HG03378 (cell line): ENCODE results near the gene TMTC2.

Experiments
- ATAC-seq: cut with Tn5 transposase; IDR thresholded peaks from one replicate; pipeline ENCODE4 v1.9.1; 2021; ENCODE audit warnings: mild to moderate bottlenecking, moderate library complexity; ENCODE audit not compliant: unreplicated experiment

TMTC2 gene

DNA sequence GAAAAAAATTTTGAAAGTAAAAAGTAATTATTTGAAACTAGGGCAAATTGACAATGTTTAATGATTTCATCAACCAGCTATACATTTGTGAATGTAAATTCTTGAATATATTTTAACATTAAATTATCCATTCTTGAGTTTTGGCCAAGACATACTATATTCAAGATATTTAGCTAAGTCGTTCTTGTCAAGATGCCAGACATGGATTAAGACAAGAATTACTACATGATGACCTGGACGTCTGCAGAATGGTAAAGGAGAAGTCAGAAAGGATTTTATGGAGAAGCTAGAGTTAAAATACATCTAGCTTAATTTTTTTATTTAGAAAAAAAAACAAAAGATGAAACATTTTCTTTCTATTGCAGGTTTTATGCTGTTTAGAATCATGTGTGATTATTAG, 255.8 kb downstream of the TMTC2 start:
- ATAC-seq = no peak

DNA sequence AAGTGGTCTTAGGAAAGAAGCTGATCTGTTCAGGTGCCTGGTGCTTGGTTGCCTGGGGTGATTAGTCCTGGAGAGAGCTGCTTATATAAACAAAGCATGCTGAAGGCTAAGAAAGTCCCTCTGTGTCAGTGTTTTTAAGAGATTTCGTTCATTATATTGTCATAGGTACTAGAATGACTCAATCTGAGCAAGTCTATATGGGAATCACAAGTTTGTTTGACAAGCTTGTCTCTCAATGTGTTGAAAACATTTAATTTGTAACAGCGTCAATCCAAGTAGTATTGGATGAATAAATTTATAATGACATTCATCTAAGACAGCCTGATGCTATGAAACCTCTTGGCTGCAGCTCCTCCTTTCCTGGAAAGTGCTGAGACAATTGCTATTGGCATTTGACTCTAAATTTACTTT, 256.3 kb downstream of the TMTC2 start:
- ATAC-seq = peak; percentile 63

DNA sequence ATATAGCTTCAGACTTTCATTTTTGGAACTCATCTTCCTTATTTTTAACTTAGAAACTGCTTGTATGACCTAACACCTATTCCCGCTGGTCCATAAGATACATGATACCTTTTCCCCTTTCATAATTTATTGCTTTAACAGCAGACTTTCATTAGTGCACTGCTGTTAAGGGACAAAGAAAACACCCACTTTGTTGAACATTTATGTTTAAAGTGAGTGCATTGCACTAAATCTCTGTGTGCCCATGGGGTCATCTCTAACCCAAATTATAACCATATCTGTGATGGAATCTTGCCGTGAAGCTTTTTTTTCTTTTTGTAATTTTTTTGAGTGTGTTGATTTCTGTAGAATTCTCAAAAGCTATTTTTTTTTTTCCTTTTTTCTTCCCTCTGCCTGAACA, 261.8 kb downstream of the TMTC2 start:
- no peak for ATAC-seq

DNA sequence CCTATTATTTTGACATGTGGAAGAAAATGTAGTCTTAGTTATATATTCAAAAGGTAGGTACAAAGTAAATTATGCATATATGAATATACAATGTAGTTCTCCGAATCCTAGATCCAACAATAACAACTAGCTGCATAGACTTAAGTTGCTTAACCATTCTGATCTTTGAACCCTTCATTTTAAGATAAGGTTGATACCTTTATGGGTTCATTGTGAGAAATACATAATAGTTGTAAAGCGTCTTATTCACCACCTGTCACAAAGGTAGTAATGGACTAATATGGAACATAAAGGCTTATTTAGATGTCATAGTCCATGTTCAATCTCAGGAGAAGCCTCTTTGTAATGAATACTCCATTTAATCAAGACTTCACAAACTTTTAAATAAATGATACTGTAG, 263.6 kb downstream of the TMTC2 start:
- no peak for ATAC-seq

DNA sequence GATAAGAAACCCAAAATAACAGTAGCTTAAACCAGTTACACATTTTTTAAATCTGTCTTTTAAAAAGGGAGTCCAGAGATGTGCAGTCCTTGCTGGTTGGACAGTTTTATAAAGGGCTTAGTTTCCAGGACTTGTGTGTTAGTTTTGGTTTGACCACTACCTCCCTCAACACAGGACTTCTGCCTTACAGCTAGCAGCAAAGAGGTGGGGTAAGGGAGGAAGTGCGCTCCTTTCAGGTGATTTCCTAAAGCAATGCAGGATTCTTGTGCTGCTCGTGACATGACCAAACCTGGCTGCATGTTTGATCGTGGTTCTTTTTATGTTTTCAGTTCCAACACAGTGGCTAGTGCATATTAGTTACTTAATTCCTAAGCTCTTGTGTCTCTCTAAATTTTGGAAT, 266.2 kb downstream of the TMTC2 start:
- ATAC-seq = no peak

DNA sequence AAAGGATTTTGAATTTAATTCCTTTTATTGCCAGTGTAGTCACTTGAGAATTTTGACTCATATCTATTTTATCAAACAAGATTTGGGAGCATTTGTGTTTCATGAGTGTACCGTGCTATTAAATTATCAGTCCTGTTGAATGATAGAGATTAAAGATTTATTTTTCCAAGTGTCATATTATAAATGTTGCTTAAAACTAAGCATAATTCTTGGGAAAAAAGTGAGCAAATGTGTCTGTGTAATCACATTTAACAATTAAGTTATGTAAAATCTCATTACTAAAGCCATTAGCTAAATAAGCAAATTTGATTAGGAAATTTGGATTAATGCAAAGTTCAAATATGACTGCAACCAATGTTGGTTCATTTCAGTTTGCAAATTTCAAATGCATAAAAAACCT, 266.7 kb downstream of the TMTC2 start:
- ATAC-seq = no peak

DNA sequence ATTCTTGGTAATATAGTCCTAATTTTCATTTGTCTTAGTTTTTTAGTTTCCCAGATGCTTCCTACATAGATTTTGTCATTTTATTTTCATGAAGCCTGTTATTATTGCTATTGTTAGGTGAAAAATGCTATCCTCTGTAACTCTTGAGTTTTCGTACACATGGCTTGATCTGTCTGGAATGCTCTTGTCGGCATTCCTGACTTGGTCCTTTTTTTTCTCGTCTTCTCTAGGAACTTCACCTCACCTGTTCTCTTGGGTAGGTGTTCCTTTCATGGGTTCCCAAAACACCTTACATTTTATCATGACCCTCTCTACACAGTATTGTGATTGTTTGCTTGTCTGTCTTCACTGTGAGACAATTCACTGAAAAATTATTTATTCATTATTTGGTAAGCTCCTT, 267.4 kb downstream of the TMTC2 start:
- no peak for ATAC-seq

DNA sequence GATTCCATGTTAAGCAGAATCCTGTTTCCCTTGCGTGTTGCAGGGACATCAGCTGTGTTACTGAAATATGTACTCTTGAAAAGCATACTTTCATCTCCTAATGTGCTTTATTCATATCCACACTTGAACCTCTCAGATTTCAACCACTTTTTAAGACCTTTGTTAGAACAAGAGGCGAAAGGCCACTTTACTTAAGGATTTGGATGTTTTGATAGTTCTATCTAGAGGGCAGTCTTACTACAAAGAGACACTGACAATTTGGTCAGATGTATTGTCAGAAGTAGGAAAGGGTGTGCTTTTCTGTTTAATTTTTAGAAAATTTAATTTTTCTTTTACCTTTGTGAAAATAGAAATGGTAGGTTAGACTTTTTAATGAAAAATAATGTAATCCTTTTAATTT, 267.9 kb downstream of the TMTC2 start:
- ATAC-seq = no peak

DNA sequence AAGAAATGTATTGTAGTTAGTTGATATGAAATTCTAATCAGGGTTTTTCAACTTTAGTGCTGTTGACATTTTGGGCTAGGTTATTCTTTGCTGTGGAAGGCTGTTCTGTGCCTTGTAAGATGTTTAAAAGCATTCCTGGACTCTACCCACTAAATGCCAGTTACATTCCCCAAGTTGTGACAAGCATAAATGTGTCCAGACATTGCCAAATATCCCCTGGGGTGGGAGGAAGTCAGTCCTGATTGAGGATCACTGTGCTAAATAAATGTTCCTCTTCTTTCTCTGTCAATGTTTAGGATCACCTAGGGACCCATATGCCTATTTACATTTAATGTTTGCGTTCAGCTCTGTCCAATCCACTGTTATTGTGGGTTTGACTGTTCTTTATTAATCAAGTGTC, 268.3 kb downstream of the TMTC2 start:
- ATAC-seq = no peak

DNA sequence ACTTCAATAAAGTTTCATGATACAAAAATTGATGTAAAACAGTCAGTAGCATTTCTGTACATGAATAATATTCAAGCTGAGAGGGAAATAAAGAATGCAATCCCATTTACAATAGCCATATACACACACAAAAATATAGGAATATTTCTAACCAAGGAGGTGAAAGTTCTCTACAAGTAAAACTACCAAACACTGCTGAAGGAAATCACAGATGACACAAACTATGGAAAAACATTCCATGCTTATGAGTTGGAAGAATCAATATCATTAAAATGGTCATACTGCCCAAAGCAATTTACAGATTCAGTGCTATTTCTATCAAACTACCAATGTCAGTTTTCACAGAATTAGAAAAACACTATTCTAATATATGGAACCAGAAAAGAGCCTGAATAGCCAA, 272.3 kb downstream of the TMTC2 start:
- ATAC-seq = no peak

DNA sequence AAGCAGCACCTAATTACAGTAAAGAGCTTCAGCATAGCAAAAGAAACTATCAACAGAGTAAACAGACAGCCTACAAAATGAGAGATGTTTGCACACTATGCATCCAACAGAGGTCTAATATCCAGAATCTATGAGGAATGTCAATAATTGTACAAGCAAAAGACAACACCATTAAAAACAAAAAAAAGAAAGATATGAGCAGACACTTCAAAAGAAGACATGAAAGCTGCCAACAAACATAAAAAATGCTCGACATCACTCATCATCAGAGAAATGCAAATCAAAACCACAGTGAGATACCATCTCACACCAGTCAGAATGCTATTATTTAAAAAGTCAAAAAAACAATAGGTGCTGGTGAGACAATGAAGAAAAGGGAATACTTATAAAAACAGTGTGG, 273.1 kb downstream of the TMTC2 start:
- ATAC-seq = no peak

DNA sequence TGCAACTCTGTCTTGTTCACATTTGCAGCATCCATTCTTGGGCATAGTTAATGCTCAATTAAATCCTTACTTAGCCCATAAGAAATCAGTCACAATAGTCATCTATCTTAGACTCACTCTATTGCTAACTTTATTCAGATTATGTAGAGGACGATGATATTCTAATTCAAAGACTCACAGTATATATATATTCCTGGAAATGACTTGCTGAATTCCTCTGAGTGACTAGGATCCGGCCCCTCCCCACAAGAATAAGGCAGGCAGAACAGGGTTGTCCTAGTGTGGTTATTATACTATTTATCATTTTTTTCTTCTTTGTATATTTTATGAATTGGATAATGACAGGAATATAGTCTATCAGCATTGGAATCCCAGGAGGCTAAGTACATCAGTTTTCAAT, 275.1 kb downstream of the TMTC2 start:
- no peak for ATAC-seq

DNA sequence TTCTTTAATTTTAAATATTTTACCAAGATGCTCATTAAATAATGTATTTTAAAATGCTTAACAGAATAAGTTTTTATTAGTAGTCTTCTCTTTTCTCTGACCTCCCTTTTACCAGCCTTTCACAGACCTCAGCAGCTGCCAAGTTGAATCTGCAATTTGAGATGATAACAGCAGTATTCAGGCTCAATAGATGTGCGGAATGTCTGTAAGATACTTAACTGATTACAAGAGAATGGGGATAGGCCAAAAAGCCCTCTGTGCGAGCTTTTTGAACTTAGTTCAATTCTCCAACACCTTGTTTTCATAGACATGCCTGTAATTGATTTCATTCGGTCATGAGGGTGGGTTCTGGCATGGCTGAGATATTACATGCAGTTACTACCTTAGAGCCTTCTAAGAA, 277.2 kb downstream of the TMTC2 start:
- ATAC-seq = no peak

DNA sequence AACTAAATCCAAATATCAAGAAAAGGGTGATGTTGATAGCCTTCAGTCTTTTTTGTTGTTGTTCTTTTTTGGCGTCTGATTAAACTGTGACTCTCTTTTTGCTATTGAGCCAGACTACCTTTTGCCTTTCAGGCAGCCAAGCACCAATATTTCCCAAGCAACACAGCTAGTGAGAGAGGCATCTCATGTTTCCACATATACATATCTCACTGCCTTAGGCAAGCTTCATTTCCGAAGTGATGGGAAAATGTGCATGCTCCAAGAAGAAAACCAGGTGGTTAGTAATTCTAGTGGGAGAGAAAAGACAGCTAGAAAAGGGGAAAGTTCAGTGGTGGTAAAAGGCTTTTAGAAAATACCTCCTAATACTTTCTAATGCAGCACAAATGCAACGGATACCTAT, 277.7 kb downstream of the TMTC2 start:
- ATAC-seq = no peak

DNA sequence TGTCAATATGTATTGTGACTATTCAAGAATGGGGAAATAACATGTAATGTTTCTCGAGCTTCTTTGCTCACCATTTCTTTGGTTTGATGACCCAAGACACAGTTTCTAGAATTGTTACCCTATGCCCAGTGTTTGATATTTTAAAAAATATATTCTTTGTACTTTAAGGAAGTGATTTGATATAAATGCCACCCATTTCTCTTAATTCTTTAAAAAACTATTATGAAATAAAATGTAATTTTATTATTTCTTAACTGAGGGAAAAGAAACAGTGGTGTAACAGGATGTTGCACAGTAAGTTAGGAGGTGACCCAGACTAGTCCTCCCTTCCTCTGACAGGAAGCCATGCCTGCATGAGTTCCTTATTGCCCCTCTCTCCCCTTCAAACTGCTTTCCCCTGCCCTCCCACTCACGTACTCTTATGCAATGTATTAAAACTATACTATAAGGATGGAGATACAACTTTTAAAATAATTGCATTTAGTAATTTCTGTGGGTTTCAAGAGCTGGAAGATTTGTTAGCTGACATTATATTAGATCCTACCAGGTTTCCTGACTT, 279.4 kb downstream of the TMTC2 start:
- no peak for ATAC-seq

DNA sequence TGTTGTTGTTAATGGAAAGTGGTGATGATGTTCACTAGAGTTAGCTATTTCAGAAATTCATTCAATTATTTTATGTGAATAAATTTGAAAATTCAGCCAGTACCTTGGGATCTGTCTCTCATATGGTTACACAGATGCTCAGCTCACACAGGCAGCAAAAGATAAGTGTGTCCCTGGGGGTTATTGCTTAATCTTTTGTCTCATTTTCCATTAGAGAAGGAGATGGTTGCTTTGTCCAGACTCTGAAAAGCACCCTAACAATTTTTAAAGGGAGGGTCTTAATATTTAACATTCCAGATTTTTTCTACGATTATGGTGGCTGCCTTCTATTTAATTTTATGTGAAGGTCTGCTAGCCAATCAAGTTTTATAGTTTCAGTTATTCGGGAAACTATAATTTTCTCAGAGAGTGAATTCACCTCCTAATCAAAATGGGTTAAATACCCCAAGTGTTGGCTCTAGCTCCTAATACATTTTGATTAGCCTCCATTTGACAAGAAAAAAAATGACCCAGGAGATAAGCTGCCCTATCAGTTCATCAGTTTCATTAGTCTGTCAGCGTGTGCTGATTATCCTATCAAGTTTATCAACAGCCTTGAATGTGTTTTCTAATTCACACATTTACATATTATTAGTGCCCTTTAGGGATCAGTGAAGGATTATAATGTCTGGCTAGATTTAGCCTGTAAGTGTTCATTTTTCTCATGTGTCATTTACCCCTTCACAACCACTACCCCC, 282.1 kb downstream of the TMTC2 start:
- ATAC-seq = no peak

DNA sequence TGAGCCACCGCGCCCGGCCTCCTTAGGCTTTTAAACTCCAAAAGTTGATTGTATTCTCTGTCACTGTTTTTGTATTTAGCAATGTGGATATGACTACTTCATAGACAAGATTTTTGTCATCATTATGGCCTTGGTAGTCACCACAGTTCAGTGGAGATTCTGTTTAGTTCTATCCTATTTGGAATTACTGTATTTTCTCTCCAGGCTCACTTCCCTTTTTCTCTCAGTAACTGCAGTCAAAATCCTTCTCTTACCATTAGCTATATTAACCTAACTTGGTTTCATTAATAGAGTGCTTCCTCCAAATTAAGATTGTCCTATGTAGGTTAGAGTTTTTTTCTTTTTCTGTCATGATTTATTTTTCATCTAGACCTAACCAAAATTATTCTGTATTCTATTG, 283.9 kb downstream of the TMTC2 start:
- no peak for ATAC-seq

DNA sequence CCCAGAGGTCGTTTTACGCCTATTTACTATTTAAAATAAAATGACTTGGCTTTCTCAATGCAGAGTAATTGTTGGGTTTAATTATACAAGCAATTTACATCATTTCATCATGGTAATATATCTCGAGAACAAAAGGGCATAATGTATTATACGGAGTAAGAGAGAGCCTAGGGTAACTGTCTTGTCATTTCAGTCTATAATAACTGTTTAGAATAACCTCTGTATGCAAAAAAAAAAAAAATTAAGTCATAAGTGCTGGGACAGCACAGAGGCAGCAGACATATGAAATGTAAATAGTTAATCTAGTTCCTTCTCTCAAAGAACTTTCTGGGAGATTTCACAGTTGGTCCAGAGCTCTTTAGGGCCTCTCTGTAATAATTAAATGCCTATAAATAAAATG, 284.9 kb downstream of the TMTC2 start:
- no peak for ATAC-seq

DNA sequence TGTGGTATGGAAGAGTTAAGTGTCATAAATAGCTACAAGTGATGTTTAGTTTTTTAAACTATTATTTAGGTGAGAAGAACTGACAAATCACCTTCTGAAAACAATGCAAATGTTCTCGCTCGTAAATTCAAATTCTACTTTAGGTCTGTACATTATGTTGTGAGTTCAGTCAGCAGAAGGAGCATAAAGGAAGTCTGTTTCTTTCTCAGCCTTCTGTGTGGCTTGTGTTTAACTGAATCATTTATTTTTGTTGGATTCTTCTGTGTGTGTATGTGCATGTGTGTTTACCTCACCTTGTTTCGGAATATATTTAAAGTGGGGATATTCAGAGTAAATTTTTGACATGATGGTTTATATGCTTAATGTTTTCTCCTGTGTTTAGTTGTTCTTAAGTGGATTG, 285.9 kb downstream of the TMTC2 start:
- ATAC-seq = no peak

DNA sequence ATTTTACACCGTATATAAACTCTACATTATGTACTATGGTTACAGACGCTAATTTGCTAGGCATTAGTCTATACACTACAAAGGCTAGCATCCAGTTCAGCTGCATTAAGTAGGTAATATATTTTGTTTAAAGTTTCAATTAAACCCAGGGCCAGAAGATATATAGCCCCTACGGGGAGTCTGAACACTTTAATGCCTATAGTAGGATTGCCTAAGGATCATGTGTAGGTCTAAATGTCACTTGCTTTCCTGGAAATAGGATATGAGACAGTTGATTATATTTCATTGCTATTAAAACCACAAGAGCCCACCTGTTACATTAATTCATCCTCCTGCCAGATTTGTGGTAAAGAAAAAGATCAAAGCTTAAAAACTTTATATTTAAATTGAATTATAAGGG, 286.9 kb downstream of the TMTC2 start:
- ATAC-seq = no peak

DNA sequence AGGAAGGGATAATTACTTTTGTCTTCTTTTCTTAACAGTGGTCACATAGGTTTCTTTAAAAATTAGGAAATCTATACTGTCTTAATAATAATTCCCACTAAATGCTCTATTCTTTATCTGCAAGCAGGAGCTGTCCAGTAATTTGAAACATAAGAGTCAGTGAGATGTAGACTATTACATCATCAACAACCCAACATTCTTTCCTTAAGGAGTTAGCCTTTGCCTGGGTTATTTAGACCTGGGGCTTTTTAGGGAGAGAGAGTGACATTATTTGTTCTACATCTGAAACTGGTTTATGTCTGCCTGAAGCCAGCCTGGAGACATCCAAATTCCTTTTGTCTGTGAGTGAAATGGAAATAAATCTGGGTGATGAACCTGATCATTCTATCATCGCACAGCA, 294.4 kb downstream of the TMTC2 start:
- no peak for ATAC-seq

DNA sequence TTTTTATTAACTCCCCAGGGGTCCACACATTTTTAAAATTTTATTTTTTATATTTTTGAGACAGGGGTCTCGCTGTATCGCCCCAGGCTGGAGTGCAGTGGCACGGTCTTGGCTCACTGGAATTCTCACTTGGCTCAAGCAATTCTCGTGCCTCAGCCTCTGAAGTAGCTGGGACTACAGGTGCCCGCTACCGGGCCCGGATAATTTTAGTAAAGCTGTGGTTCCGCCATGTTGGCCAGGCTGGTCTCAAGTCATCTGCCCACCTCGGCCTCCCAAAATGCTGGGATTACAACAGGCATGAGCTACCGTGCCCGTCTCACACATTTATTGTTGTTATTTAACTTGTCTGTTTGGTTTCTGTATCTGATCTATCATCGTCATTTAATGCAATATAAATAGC, 307.4 kb downstream of the TMTC2 start:
- ATAC-seq = no peak

DNA sequence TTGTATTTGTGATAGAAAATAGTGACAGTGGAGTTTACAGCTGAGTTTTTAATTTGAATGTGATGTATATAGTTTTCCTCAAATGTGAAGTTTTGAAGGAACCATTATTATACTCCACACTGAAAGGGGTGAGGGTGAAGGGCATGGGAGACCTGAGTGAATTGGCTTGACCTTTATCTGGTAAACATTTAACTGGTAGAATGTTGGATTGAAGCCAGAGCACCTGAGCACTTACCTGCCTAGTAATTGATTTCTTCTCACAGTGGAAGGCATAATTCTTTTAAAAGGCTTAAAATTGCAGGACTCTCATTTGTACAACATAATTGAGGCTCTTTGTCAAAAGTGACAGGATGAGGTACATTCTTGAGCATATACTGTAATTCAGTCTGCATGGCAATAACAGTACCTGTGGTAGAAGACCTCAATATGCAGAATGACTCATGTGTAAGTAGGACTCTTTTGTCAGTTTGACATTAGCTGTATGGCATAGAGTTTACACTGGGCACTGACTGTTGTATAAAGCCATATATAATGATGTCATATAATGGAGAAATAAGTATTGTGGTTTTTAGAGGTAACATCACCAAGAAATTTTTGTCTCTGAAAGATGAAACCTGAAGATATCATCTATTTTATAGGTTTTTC, 309.6 kb downstream of the TMTC2 start:
- ATAC-seq = peak; percentile 93
